AG10803 (cell line): ENCODE measurements around the gene SLC26A1.

Experiments used
- DNase-seq: peaks from one replicate; pipeline ENCODE4 v3.0.0; 2010; ENCODE audit warnings: low read depth
- H3K4me3 ChIP-seq: 2 replicates; pipeline ENCODE4 v1.5.1; 2011; ENCODE audit warnings: mild to moderate bottlenecking, low read length, control low read depth
- CTCF ChIP-seq: conservative IDR thresholded peaks from 2 replicates; pipeline ENCODE4 v1.5.1; 2011; ENCODE audit warnings: mild to moderate bottlenecking, low read length, control low read depth, inconsistent platforms

SLC26A1 gene

GRCh38 chr4:972651-973424 lies 20.4 kb downstream of the SLC26A1 start:
- DNase-seq = peak; percentile 5
- H3K4me3 ChIP-seq = peak overlapping the region; percentile 71
- TF ChIP-seq CTCF = no peak

- no peak for TF ChIP-seq CTCF
- H3K4me3 ChIP-seq = peak overlapping the region; percentile 71
- DNase-seq = no peak
Measured at GRCh38 chr4:971666-972500, 21.3 kb downstream of the SLC26A1 start.

- no peak for TF ChIP-seq CTCF
- DNase-seq = no peak
- H3K4me3 ChIP-seq = no peak overlapping the region
Measured at GRCh38 chr4:970854-971520, 22.2 kb downstream of the SLC26A1 start.

- no peak overlapping the region for H3K4me3 ChIP-seq
- no peak for DNase-seq
- no peak for TF ChIP-seq CTCF
Measured at GRCh38 chr4:970046-970745, 23.0 kb downstream of the SLC26A1 start.

GRCh38 chr4:968621-969394 lies 24.4 kb downstream of the SLC26A1 start:
- no peak for DNase-seq
- no peak overlapping the region for H3K4me3 ChIP-seq
- TF ChIP-seq CTCF = no peak

- no peak for TF ChIP-seq CTCF
- no peak for DNase-seq
- no peak overlapping the region for H3K4me3 ChIP-seq
Measured at GRCh38 chr4:968221-968620, 25.0 kb downstream of the SLC26A1 start.
